NOMO-1 (cell line): Measurements from ENCODE around the gene NEK5.

ENCODE experiments used
- DNase-seq, 2 experiments: peaks; one replicate each; lab custom pipeline; 2025; ENCODE audit not compliant: unreplicated experiment in 2 of 2; lab: John Stamatoyannopoulos, UW

The NEK5 gene

DNA sequence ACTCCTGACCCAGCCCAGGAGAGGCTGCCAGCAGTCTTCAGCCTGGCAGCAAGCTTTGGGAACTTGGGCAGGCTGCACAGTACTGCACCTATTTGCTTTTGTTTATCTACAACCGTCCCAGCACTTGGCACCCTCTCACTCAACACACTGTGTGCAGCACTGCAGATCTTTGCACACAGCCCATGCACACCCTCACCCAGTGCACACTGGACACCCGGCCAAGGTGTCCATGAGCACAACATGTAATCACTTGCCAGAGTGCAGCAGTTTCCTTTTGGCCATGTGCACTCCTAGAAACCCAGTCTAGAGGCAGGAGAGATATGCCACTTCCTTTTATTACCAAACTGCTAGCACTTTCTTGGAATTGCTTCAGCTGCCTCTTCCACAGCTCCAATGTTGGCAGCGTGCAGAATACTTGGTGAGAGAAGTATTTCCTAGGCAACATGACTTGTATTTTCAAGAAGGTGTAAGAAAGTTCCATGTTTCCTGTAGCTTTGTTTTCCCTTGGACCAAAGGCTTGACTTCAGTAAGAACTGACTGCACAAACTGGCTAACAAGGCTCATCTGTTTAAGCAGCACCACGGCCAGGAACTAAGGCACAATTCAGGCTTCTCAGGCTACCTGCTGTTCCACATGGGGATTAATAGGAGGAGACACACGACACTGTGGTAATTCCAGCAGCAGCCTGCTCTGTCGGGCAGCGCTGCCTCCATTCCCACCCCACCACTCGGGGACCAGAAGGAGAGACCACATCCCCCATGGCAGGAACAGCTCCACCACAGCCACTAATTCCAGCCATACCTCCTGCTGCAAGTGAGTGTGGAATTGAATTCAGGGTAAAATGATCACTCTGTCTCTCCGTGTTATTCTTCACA lies 133.0 kb downstream of the NEK5 start:
- DNase-seq: no peak

DNA sequence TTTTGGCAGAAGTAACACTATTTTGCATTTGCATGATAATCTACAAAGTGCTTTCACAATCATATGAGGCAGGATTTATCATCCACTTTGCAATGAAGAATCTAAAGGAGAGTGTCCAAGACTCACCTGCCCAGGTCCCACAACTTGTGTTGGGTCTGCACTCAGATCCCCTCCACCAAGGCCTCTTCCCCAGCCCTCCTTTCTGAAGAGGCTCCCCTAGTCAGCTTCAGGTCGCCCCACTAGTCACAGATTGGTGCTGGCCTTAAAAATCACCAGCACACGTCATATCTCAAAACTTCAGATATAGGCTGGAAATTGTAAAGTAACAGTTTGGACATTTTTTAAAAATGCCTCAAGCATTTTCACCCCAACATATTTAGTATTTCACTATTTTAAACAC lies 135.2 kb downstream of the NEK5 start:
- no peak for DNase-seq

DNA sequence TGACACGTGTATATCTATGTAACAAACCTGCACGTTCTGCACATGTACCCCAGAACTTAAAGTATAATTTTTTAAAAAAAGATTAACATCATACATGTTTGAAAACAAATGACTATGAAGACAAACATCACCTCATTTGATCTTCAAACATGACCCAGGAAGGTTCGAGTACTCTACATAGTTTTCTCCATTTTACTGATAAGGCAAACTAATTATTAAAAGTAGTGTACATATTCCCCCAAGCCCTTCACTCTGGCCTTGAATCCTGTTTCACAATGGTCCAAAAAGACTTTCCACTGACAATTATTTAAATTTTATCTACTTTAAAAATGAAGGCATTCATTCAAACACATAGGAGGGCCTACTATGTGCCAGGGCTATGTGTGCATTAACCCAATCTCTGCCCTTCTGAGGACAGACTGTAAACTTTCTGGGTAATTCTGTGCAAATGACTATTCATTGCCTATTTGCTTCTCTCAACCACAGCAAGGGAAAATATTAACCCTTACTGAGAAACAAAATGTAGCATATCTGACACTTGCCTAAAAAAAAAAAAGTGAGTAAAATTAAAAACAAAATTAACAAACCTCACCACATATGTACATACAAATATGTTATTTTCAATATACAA lies 139.8 kb downstream of the NEK5 start:
- DNase-seq: no peak
